Right lobe of liver (tissue), 6 donors: ENCODE results near the gene GPC2. TPM values are rescaled to one million over a fixed set of nuclear protein-coding genes. Genes with fewer than 3 reads are reported as not detected.

Experiments used
- ATAC-seq, 4 donors: fragments of 200-7000 bp; cut with Tn5 transposase; one replicate each; pipeline ENCODE4 v1.9.1; 2020; ENCODE audit warnings: mild to moderate bottlenecking in 4 of 4, moderate library complexity in 4 of 4
- DNase-seq, 3 donors: peaks; one replicate each; pipeline ENCODE4 v3.0.0-alpha.2; 2020
- H3K27ac ChIP-seq, 3 donors: fragments of 200-600 bp; one replicate each; pipeline ENCODE4 v1.8.0; 2022
- H3K27me3 ChIP-seq, 2 donors: fragments of 200-600 bp; one replicate each; pipeline ENCODE4 v1.8.0; 2022
- H3K36me3 ChIP-seq, 4 donors: fragments of 200-600 bp; sonication (generic) in 1 of 4; one replicate each; pipeline versions ENCODE4 v1.5.1 to v1.8.0; 2017 to 2022; ENCODE audit warnings: control low read depth in 1 of 4
- H3K4me1 ChIP-seq, 4 donors: fragments of 200-600 bp; sonication (generic) in 1 of 4; one replicate each; pipeline versions ENCODE4 v1.5.1 to v1.8.0; 2017 to 2022; ENCODE audit warnings: control low read depth in 1 of 4
- H3K4me3 ChIP-seq, 3 donors: fragments of 200-600 bp; one replicate each; pipeline ENCODE4 v1.8.0; 2022
- H3K9me3 ChIP-seq, 4 donors: fragments of 200-600 bp; sonication (generic) in 1 of 4; one replicate each; pipeline versions ENCODE4 v1.5.1 to v1.8.0; 2017 to 2022; ENCODE audit warnings: control low read depth in 1 of 4
- CTCF ChIP-seq, 4 donors: fragments of 200-600 bp in 3 of 4; fragments of 450-650 bp in 1 of 4; IDR thresholded peaks; one replicate each; pipeline versions ENCODE4 v1.5.1 to v1.8.0; 2016 to 2022; ENCODE audit warnings: antibody characterized with exemption in 4 of 4, mild to moderate bottlenecking in 2 of 4
- POLR2A ChIP-seq: fragments of 450-650 bp; IDR thresholded peaks from one replicate; pipeline ENCODE4 v1.6.1; 2017; ENCODE audit warnings: antibody characterized with exemption, mild to moderate bottlenecking
- WGBS: methylation state at CpG from one replicate; pipeline ENCODE4 v1.1.6; 2018; ENCODE audit warnings: low coverage, low lambda C conversion rate; ENCODE audit not compliant: insufficient coverage; ENCODE audit errors: missing lambda C conversion rate; 5-methylcytosine and 5-hydroxymethylcytosine counted together
- intact Hi-C, 2 donors: fragments of 100-400 bp; cut with DNase I; formaldehyde crosslinking; loops; one replicate each; pipeline versions ENCODE4 v1.11.2 to v1.14.1; 2022
- microRNA-seq, 2 donors: library from miRNA; unstranded; fragments of <30 nt; microRNA quantifications; one replicate each; pipeline ENCODE4, GENCODE V29; 2019 to 2020
- total RNA-seq, 6 experiments: library from RNA; depleted of rRNA in 2 of 6; stranded (reverse); fragments of >200 nt in 2 of 6; fragmentation: NEBNext Ultra II Directional in 3 of 6; extraction: Animal tissue kit (Norgen Biotek cat#: 25700) in 3 of 6; gene quantifications; one replicate each; pipeline versions ENCODE4 v1.1.0 to v1.2.4, GENCODE V29; 2016 to 2023
- donor health status: DM: no; HTN: yes; CAD: no.
- donor health status: DM: no; HTN: no; CAD: no.
- donor health status: DM: no; HTN: no; CAD: no.
- donor health status: DM: no; HTN: yes; CAD: no.
- donor health status: DM: no; HTN: yes; CAD: no.

Gene GPC2
- total RNA-seq, 6 experiments from 2014 or later, result 0.35 to 0.40 TPM; not detected in 4

DNA sequence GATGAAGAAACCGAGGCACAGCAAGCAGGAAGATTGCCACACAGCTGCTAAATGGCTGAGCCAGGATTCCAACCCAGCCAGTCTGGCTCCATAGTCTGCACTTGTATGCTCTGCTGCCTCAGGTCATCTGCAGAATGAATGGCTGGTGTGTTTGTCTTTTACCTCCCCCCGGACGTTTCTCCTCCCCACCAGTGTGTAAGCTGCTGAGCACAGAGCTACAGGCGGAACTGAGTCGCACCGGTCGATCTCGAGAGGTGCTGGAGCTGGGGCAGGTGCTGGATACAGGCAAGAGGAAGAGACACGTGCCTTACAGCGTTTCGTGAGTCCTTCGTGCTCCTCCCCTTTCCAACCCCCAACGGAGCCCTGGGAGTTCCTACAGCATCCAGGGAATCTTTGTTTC is 55.1 kb downstream of the GPC2 start:
- no peak for TF ChIP-seq CTCF (IDR thresholded peaks at IDR 0.05)
- no peak for TF ChIP-seq POLR2A
- ATAC-seq (no peak), DNase-seq (no peak)
- H3K36me3 ChIP-seq, result no peaks in the 10 kb centered on the region
- H3K27me3 ChIP-seq, result no peaks in the 10 kb centered on the region
- H3K4me1 ChIP-seq, result peaks cover 0 to 29% (median 2%) of the 10 kb centered on the region in 4 donors
- no peak overlapping the region for H3K4me3 ChIP-seq
- no peak overlapping the region for H3K27ac ChIP-seq
- intact Hi-C loops, result no loop called here
- WGBS, result 65% methylated on average over 9 of the region's 13 CpGs
- H3K9me3 ChIP-seq, result no peaks in the 10 kb centered on the region

DNA sequence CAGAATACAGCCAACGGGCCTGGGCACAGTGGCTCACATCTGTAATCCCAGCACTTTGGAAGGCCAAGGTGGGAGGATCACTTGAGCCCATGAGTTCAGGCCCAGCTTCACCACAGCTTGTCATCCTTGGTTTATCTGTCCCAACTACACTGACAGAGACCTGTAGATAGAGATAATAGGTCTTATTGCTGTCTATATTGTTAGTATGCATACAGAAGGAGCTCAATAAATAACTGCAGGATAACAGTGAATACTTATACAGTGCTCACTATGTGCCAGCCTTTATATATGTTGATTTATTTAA is 56.5 kb downstream of the GPC2 start:
- Histone ChIP-seq H3K4me3 (peak overlapping the region in 1 of 3 donors; percentile 86), H3K36me3 (no peaks in the 10 kb centered on the region), H3K27me3 (no peaks in the 10 kb centered on the region), H3K4me1 (peaks cover 0 to 22% (median 2%) of the 10 kb centered on the region in 4 donors), H3K9me3 (no peaks in the 10 kb centered on the region), H3K27ac (no peak overlapping the region)
- ATAC-seq, result no peak
- no peak for DNase-seq
- no peak for TF ChIP-seq POLR2A
- TF ChIP-seq CTCF (IDR thresholded peaks at IDR 0.05), result no peak
- intact Hi-C loops, result no loop called here
- 25% methylated on average over 1 of the region's 1 CpG for WGBS

- no peaks in the 10 kb centered on the region for H3K27me3 ChIP-seq
- ATAC-seq (peak; percentile 62 to 69 (median 68)), DNase-seq (peak in 2 of 3 donors; percentile 67 to 74)
- WGBS, result 20% methylated on average over 12 of the region's 19 CpGs
- H3K36me3 ChIP-seq, result no peaks in the 10 kb centered on the region
- no peak for TF ChIP-seq CTCF (IDR thresholded peaks at IDR 0.05)
- TF ChIP-seq POLR2A, result no peak
- peak overlapping the region; percentile 93 to 95 (median 94) for H3K27ac ChIP-seq
- peaks cover 0 to 18% (median 2%) of the 10 kb centered on the region in 4 donors for H3K4me1 ChIP-seq
- no peaks in the 10 kb centered on the region for H3K9me3 ChIP-seq
- H3K4me3 ChIP-seq, result peak overlapping the region; percentile 86 to 95 (median 93)
- intact Hi-C loops, result no loop called here
These were observed 57.0 kb downstream of the GPC2 start for GRCh38 chr7:100119970-100120732.

Small RNA genes within 50 kb of the gene (microRNA-seq; reads per million reads assigned to microRNA genes)
- gene MIR4658, result 0 reads per million in 2 donors

Other genes starting within 250 kb of the GPC2 start
- gene GJC3, start 247.8 kb downstream of the GPC2 start, total RNA-seq, result under 1 TPM; 0.17 to 0.86 (median 0.44) TPM
- 1,000 to 10,000 TPM in 4 of 6 experiments, 100 to 1,000 TPM in 2; 762 to 2,105 (median 1,328) TPM for gene AZGP1, start 201.3 kb downstream of the GPC2 start, total RNA-seq
- 100 to 1,000 TPM in 2 of 6 experiments, 10 to 100 TPM in 4; 24.5 to 147 (median 80.1) TPM for gene ZKSCAN1, start 161.8 kb downstream of the GPC2 start, total RNA-seq
- gene ZSCAN21, start 127.6 kb downstream of the GPC2 start, total RNA-seq, result 1 to 10 TPM; 4.3 to 8.1 (median 5.7) TPM
- gene ZNF3, start 95.7 kb downstream of the GPC2 start, total RNA-seq, result 10 to 100 TPM in 5 of 6 experiments, 1 to 10 TPM in 1; 9.7 to 18.8 (median 14.0) TPM
- gene COPS6, start 88.4 kb downstream of the GPC2 start, total RNA-seq, result 10 to 100 TPM; 28.3 to 49.7 (median 42.7) TPM
- gene MCM7, start 76.0 kb downstream of the GPC2 start, total RNA-seq, result 10 to 100 TPM; 12.6 to 25.9 (median 20.8) TPM
- 1 to 10 TPM; 2.7 to 7.3 (median 4.3) TPM for gene AP4M1, start 75.7 kb downstream of the GPC2 start, total RNA-seq
- 10 to 100 TPM; 11.1 to 27.2 (median 15.8) TPM for gene TAF6, start 58.0 kb downstream of the GPC2 start, total RNA-seq
- gene CNPY4, start 57.7 kb downstream of the GPC2 start, total RNA-seq, result 1 to 10 TPM; 2.9 to 4.9 (median 3.9) TPM
- 1 to 10 TPM in 3 of 6 experiments, under 1 TPM in 3; 0.35 to 2.7 (median 1.1) TPM for gene MBLAC1, start 50.4 kb downstream of the GPC2 start, total RNA-seq
- gene LAMTOR4, start 28.5 kb downstream of the GPC2 start, total RNA-seq, result 10 to 100 TPM; 35.8 to 66.6 (median 44.9) TPM
- 10 to 100 TPM in 4 of 6 experiments, 1 to 10 TPM in 2; 8.2 to 14.6 (median 10.3) TPM for gene TRAPPC14, start 18.7 kb downstream of the GPC2 start, total RNA-seq
- gene GAL3ST4, start 8.8 kb downstream of the GPC2 start, total RNA-seq, result 1 to 10 TPM in 1 of 6 experiments, under 1 TPM in 4, not detected in 1; 0.12 to 1.1 (median 0.56) TPM
- 1 to 10 TPM in 4 of 6 experiments, under 1 TPM in 2; 0.81 to 5.9 (median 4.4) TPM for gene STAG3, start 537 bp upstream of the GPC2 start, total RNA-seq
- under 1 TPM in 3 of 6 experiments, not detected in 3; 0.17 to 0.89 (median 0.37) TPM for gene PVRIG, start 42.6 kb upstream of the GPC2 start, total RNA-seq
- gene SPDYE3, start 130.3 kb upstream of the GPC2 start, total RNA-seq, result not detected
- gene PILRB, start 180.7 kb upstream of the GPC2 start, total RNA-seq, result 10 to 100 TPM; 12.0 to 36.2 (median 22.7) TPM
- gene PILRA, start 196.1 kb upstream of the GPC2 start, total RNA-seq, result 1 to 10 TPM; 1.4 to 7.1 (median 4.0) TPM